ENCODE data around the gene NLRP1.

The NLRP1 gene

DNA sequence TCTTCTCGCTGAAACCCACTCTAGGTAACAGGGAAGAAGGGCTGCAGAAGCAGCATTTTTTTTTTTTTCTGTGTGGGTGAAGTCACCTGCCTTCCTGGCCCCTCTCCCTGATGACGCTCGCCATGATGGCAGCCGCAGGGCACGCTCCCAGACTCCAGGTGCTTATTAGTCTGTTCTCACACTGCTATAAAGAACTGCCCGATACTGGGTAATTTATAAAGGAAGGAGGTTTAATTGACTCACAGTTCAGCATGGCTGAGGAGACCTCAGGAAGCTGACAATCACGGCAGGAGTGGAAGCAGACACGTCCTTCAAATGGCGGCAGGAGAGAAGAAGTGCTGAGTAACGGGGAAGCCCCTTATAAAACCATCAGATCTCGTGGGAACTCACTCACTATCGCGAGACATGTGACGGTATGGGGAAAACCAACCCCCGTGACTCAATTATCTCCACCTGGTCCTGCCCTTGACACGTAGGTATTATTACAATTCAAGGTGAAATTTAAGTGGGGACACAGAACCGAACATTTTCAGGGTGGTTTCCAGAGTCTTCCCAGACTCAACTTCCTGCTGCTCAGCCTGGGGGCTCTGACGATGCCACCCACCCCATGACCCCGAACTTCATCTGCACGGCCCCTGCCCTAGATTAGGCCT, 34.9 kb upstream of the NLRP1 start:
- no peaks in the 10 kb centered on the region for H3K27me3 ChIP-seq
- H3K4me1 ChIP-seq: peaks cover 0 to 16% (median 2%) of the 10 kb centered on the region in 10 experiments; a peak in 8 of 20 replicates
- H3K36me3 ChIP-seq: no peaks in the 10 kb centered on the region
- no peak overlapping the region for H3K9ac ChIP-seq
- H3K27ac ChIP-seq: no peak overlapping the region
- no peak overlapping the region for H3K4me3 ChIP-seq
- TF ChIP-seq Cebpa-rat (IDR thresholded peaks at IDR 0.05): no peak
- peaks cover 0 to 10% (median 0%) of the 10 kb centered on the region in 11 experiments; a peak in 4 of 22 replicates for H3K9me3 ChIP-seq (replicated peaks in 1 of 11)
- H4K20me1 ChIP-seq: no peaks in the 10 kb centered on the region
- H3K4me2 ChIP-seq: no peak overlapping the region

DNA sequence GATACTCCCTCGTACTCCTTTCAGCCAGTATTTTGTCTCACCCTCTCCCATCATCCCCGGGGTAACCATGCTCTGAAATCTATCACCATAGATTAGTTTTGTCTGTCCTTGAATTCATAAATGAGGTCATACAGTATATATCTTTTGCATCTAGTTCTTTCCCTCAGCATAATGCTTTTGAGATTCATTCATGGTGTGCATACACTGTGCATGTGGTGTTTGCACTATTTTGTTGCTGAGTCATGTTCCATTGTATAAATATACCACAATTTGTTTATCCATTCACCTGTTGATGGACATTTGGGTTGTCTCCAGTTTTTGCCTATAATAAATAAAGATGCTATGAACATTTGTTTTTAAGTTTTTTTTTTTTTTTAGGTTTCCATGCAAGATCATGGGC, 34.2 kb upstream of the NLRP1 start:
- H3K4me1 ChIP-seq: peaks cover 0 to 23% (median 2%) of the 10 kb centered on the region in 10 experiments; a peak in 8 of 20 replicates
- H3K9ac ChIP-seq: no peak overlapping the region
- H4K20me1 ChIP-seq: no peaks in the 10 kb centered on the region
- no peaks in the 10 kb centered on the region for H3K27me3 ChIP-seq
- peaks cover 0 to 10% (median 0%) of the 10 kb centered on the region in 11 experiments; a peak in 4 of 22 replicates for H3K9me3 ChIP-seq (replicated peaks in 1 of 11)
- no peaks in the 10 kb centered on the region for H3K36me3 ChIP-seq
- no peak for TF ChIP-seq Cebpa-rat (IDR thresholded peaks at IDR 0.05)
- no peak overlapping the region for H3K27ac ChIP-seq
- H3K4me3 ChIP-seq: no peak overlapping the region
- no peak overlapping the region for H3K4me2 ChIP-seq

DNA sequence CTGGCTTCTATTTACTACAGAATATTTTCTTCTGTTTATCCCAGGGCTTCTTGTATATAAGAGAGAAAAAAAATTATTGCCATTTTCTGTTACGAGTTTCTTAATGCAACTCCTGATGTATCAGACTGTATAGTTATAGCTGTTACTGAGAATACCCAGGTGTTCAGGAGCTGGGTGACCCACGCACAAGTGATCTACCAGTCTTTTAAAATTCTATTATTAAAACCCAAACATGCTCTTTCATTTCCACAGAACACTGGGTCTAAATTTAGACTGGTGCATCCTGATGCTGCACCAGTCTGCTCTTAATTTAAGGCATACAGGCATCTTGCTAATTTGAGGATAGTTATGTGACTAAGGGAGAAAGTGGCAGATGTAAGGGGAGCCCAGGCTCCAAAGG, 31.2 kb upstream of the NLRP1 start:
- H4K20me1 ChIP-seq: no peaks in the 10 kb centered on the region
- TF ChIP-seq Cebpa-rat (IDR thresholded peaks at IDR 0.05): no peak

DNA sequence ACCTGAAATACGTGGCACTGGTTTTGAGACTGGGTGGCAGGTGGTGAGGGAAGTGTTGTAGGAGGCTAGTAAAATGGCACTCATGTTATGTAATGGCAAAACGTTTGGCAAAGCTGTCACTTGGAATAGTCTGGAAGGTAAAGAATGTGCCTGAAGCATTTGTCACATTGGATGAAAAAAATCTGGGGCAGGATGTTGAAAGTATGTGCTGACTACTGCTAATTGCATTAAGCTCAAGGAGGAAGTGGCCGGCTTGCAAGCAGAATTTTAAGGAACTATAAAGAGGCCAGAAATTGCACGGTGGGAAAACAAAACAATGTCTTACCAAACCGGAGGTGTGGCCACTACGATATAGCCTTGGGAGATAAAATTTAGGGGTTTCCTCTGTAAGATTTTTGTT, 26.6 kb upstream of the NLRP1 start:
- H3K27ac ChIP-seq: peak overlapping the region in 8 of 11 experiments; percentile 25 to 86 (median 72); a peak in 13 of 22 replicates
- no peaks in the 10 kb centered on the region for H3K36me3 ChIP-seq
- peak overlapping the region in 4 of 11 experiments; percentile 19 to 71 (median 65); a peak in 8 of 22 replicates for H3K9ac ChIP-seq
- H3K27me3 ChIP-seq: no peaks in the 10 kb centered on the region
- no peaks in the 10 kb centered on the region for H4K20me1 ChIP-seq
- peaks cover 8 to 52% (median 33%) of the 10 kb centered on the region in 10 experiments; a peak in 19 of 20 replicates for H3K4me1 ChIP-seq
- peak overlapping the region in 9 of 11 experiments; percentile 18 to 84 (median 77); a peak in 15 of 22 replicates for H3K4me2 ChIP-seq
- 0 out of 20 replicates have a peak overlapping the region, but pooled peaks of 1 of the 10 experiments have one; percentile 12 for H3K4me3 ChIP-seq
- H3K9me3 ChIP-seq (replicated peaks in 1 of 11): peaks cover 0 to 11% (median 0%) of the 10 kb centered on the region in 11 experiments; a peak in 7 of 22 replicates
- peak in 6 of 11 experiments; percentile 17 to 76 (median 43); a peak in 7 of 22 replicates for TF ChIP-seq Cebpa-rat (IDR thresholded peaks at IDR 0.05)

More for the DNA sequence above, 31.2 kb upstream of the NLRP1 start:
- Histone ChIP-seq H3K36me3 (no peaks in the 10 kb centered on the region), H3K27ac (no peak overlapping the region), H3K9me3 (replicated peaks in 1 of 11) (peaks cover 0 to 3% (median 0%) of the 10 kb centered on the region in 11 experiments; a peak in 4 of 22 replicates), H3K4me2 (no peak overlapping the region), H3K27me3 (no peaks in the 10 kb centered on the region), H3K4me1 (peaks cover 8 to 40% (median 25%) of the 10 kb centered on the region in 10 experiments; a peak in 19 of 20 replicates), H3K4me3 (no peak overlapping the region), H3K9ac (no peak overlapping the region)

DNA sequence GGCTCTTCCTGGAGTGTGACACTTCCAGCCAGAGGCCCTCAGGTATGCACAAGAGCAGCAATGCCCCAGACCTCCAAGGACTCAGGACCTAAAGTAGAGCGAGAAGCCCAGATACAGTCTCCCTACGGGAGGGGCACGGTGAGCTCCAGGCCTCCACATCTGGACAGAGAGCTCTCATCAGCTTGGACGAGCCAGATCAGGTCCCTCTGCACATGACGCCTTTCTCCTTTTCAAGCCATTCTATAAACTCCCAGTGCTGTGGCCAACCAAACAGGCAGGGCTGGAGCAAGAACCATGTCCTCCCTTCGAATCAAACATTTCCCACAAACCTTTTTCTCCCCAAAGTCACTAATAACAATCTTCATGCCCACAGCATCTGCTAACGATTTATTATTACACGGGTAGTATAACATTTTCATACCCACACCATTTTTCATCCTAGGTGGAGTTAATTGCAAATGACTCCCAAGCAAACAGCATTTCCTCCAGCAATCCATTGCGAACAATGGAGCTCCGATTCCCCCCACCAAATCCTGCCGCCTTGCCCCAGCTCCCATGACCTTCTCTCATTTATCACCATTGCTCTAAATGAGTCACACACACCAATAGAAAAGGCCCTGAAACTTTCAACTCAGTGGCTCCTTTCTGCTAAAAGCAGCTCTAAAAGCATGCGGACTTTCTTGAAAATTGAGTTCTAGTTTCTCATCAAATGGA, 24.2 kb upstream of the NLRP1 start:
- no peaks in the 10 kb centered on the region for H3K36me3 ChIP-seq
- no peaks in the 10 kb centered on the region for H4K20me1 ChIP-seq
- peaks cover 8 to 44% (median 33%) of the 10 kb centered on the region in 10 experiments; a peak in 19 of 20 replicates for H3K4me1 ChIP-seq
- no peak overlapping the region for H3K4me2 ChIP-seq
- no peaks in the 10 kb centered on the region for H3K27me3 ChIP-seq
- H3K27ac ChIP-seq: no peak overlapping the region
- peaks cover 0 to 20% (median 0%) of the 10 kb centered on the region in 11 experiments; a peak in 8 of 22 replicates for H3K9me3 ChIP-seq (replicated peaks in 1 of 11)
- H3K9ac ChIP-seq: no peak overlapping the region
- no peak overlapping the region for H3K4me3 ChIP-seq
- TF ChIP-seq Cebpa-rat (IDR thresholded peaks at IDR 0.05): no peak

DNA sequence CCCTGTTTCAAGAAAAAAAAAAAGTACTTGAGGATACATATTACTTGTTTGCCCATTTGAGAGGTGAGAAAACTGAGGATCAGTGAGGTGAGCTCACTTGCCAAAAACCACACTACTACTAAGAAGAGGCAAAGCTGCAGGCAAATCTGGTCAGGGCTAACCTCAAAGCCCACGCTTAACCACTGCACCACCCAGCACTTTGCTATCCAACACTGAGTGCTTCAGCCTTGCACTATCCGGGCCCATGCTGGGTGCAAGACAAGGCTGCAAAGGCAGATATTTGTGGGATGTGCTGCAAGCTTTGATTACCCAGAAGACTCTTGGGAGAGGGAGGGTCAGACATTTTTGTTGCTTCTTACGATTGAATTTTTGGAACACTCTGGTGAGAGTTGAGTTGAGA, 23.6 kb upstream of the NLRP1 start:
- Histone ChIP-seq H3K27me3 (no peaks in the 10 kb centered on the region), H4K20me1 (no peaks in the 10 kb centered on the region)
- no peak for TF ChIP-seq Cebpa-rat (IDR thresholded peaks at IDR 0.05)

DNA sequence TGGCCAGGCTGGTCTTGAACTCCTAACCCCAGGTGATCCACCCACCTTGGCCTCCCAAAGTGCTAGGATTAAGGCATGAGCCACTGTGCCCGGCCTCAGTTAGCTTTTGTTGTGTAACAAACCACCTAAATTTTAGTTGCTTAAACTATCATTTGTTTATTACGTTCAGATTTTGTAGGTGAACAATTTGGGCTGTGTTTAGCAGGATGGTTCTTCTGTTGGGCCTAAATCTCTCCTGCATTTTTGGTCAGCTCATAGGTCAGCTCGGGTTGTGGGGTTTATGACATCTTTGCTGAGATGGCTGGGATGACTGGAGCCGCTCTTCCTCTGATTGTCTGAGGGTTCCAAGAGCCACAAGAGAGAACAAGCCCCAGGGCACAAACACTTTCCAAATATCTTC, 21.1 kb upstream of the NLRP1 start:
- H3K4me3 ChIP-seq: no peak overlapping the region
- no peaks in the 10 kb centered on the region for H4K20me1 ChIP-seq
- peaks cover 0 to 13% (median 8%) of the 10 kb centered on the region in 10 experiments; a peak in 12 of 20 replicates for H3K4me1 ChIP-seq
- H3K27ac ChIP-seq: no peak overlapping the region
- H3K36me3 ChIP-seq: no peaks in the 10 kb centered on the region
- H3K9ac ChIP-seq: no peak overlapping the region
- H3K27me3 ChIP-seq: no peaks in the 10 kb centered on the region
- H3K9me3 ChIP-seq (replicated peaks in 1 of 11): peaks cover 0 to 17% (median 0%) of the 10 kb centered on the region in 11 experiments; a peak in 8 of 22 replicates
- 0 out of 22 replicates have a peak overlapping the region, but pooled peaks of 1 of the 11 experiments have one; percentile 26 for H3K4me2 ChIP-seq
- no peak for TF ChIP-seq Cebpa-rat (IDR thresholded peaks at IDR 0.05)

More for the DNA sequence above, 23.6 kb upstream of the NLRP1 start:
- H3K27ac ChIP-seq: no peak overlapping the region
- H3K36me3 ChIP-seq: no peaks in the 10 kb centered on the region
- H3K4me3 ChIP-seq: no peak overlapping the region
- peaks cover 0 to 20% (median 0%) of the 10 kb centered on the region in 11 experiments; a peak in 8 of 22 replicates for H3K9me3 ChIP-seq (replicated peaks in 1 of 11)
- H3K4me2 ChIP-seq: no peak overlapping the region
- H3K9ac ChIP-seq: no peak overlapping the region
- peaks cover 8 to 38% (median 32%) of the 10 kb centered on the region in 10 experiments; a peak in 19 of 20 replicates for H3K4me1 ChIP-seq

DNA sequence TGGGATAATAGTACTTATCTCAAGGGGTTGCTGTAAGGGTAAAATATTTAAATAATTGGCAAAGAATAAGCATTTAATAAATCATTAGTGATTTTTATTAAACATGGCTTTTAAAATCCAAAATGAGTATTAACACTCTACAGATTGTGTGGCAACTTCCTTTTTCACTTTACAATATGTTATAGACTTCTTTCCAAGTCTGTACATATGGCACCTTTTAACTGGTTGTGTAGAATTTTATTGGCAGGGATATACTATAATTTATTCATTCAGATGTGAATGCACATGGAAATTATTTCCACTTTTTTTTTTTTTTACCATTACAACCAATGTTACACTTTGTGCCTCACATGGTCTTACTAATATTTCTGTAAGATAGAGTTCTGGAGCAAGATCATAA, 15.7 kb upstream of the NLRP1 start:
- no peak for TF ChIP-seq Cebpa-rat (IDR thresholded peaks at IDR 0.05)
- Histone ChIP-seq H3K36me3 (no peaks in the 10 kb centered on the region), H3K4me3 (no peak overlapping the region), H3K9me3 (replicated peaks in 1 of 11) (peaks cover 0 to 1% (median 0%) of the 10 kb centered on the region in 11 experiments; a peak in 2 of 22 replicates), H4K20me1 (peaks cover 0 to 8% (median 0%) of the 10 kb centered on the region in 11 experiments; a peak in 2 of 22 replicates), H3K4me2 (no peak overlapping the region), H3K27me3 (no peaks in the 10 kb centered on the region; a peak in 1 of 22 replicates), H3K9ac (no peak overlapping the region), H3K27ac (no peak overlapping the region), H3K4me1 (peaks cover 0 to 7% (median 0%) of the 10 kb centered on the region in 10 experiments; a peak in 2 of 20 replicates)

DNA sequence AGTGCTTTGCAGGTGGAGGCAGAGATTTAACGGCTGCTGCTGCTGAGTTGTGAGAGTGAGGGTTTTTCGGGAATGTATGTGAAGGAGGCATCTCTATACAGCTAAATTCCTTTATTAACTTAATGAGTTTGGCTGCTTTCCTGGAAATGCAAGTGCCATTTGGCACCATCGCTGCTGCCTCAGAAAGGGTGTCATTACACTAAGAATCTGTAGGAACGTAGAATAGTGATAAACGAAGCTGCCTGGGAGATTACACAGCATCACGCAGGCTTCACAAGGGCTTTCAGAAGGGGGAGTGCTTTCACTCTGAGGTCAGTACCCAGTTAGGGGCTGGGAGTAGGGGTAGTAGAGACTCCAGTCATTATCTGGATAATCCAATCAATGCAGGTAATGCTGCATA, 14.1 kb upstream of the NLRP1 start:
- Histone ChIP-seq H4K20me1 (peaks cover 0 to 8% (median 0%) of the 10 kb centered on the region in 11 experiments; a peak in 4 of 22 replicates), H3K9me3 (replicated peaks in 1 of 11) (no peaks in the 10 kb centered on the region)

More for the DNA sequence above, 14.1 kb upstream of the NLRP1 start:
- Histone ChIP-seq H3K4me2 (no peak overlapping the region), H3K4me1 (peaks cover 0 to 7% (median 0%) of the 10 kb centered on the region in 10 experiments; a peak in 1 of 20 replicates), H3K4me3 (no peak overlapping the region), H3K9ac (no peak overlapping the region), H3K27me3 (no peaks in the 10 kb centered on the region; a peak in 1 of 22 replicates), H3K36me3 (no peaks in the 10 kb centered on the region), H3K27ac (no peak overlapping the region)
- TF ChIP-seq Cebpa-rat (IDR thresholded peaks at IDR 0.05): no peak
